Activated T-helper 1 cell treated with anti-CD3 and anti-CD28 coated beads, Interleukin-12 subunit alpha, Interleukin-12 subunit beta, Interleukin-2, Interleukin-4 antibody, amounts not matched to agents 30 ng/mL and 10 ng/mL and 1 ng/mL, durations not matched to agents 14 hours and 24 hours and 36 hours (primary cell): Measurements from ENCODE around the gene KNL1. TPM values are rescaled to one million over a fixed set of nuclear protein-coding genes. Genes with fewer than 3 reads are reported as not detected.

Source experiments
- DNase-seq: peaks from one replicate; pipeline ENCODE4 v3.0.0; 2021; ENCODE audit warnings: low spot score
- H3K27ac Mint-ChIP-seq: one replicate; pipeline ENCODE4 v1.8.0; 2021; ENCODE audit warnings: mild to moderate bottlenecking, mixed read lengths
- H3K27me3 Mint-ChIP-seq: one replicate; pipeline ENCODE4 v1.8.0; 2022; ENCODE audit warnings: mild to moderate bottlenecking, moderate library complexity, mixed read lengths; ENCODE audit not compliant: insufficient read depth
- H3K36me3 Mint-ChIP-seq: one replicate; pipeline ENCODE4 v1.8.0; 2021; ENCODE audit warnings: low read depth, mixed read lengths
- H3K4me1 Mint-ChIP-seq: one replicate; pipeline ENCODE4 v1.8.0; 2021; ENCODE audit warnings: low read depth, mixed read lengths
- H3K4me3 Mint-ChIP-seq: one replicate; pipeline ENCODE4 v1.8.0; 2021; ENCODE audit warnings: mild to moderate bottlenecking, moderate library complexity, mixed read lengths
- H3K9me3 Mint-ChIP-seq: one replicate; pipeline ENCODE4 v1.8.0; 2021; ENCODE audit warnings: mixed read lengths
- intact Hi-C: fragments of 100-400 bp; cut with micrococcal nuclease; formaldehyde crosslinking; loops from one replicate; pipeline ENCODE4 v1.15.1; 2024
- total RNA-seq: library from RNA; stranded (reverse); gene quantifications from 2 replicates; pipeline ENCODE4 v1.2.3, GENCODE V29; 2022

Gene KNL1
- total RNA-seq, 1 donor from 2014 or later: 21.6 TPM

DNA sequence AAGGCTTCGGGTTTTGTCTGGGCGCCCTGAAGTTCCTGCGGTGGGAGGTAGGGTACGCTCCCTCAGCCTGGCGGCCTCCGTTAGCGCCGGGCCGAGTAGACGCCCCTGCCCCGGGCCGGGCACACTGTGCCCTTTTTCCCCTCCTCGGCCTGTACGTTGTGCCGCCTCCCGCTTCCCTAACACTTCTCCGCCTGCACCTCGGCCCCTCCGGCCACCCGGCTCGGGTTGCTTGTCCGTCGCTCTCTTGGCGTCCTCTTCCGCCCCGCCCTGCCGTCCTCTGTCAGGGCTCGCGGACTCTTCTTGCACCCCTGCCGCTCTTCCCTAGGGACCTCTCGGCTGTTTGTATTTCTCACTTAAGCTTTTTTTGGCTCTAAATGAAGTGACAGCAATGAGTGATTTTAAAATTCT is 384 bp downstream of the KNL1 start:
- Mint-ChIP-seq H3K27me3 (peaks cover 2% of the 10 kb centered on the region), H3K4me1 (peaks cover 44% of the 10 kb centered on the region), H3K4me3 (peak overlapping the region; percentile 93), H3K9me3 (no peaks in the 10 kb centered on the region), H3K36me3 (no peaks in the 10 kb centered on the region), H3K27ac (peak overlapping the region; percentile 98)
- DNase-seq: no peak
- intact Hi-C loops: loop anchor here (1.0 to 5.0 kb wide), 8 partner anchors 25 to 738 kb away; partner anchors contain the start of genes BAHD1, CCDC32, DNAJC17 and NUSAP1

DNA sequence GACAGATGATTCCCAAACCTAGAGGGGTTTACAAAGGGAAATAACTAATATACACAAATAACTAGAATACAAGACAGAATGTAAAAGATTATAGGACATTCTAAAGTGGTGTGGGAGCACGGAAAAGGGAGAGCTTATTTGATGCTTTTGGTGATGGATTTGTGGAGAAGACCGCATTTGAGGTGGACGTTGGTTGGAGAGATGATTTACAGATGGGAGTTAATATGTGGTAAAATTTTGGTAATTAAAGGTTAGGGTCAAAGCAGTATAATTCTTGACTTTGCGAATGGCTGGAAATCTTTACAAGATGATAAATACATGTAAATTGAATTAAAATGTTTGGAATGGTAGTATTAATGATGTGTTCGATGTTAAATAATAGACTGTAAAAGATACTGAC is 1.2 kb downstream of the KNL1 start:
- Mint-ChIP-seq H3K27ac (peak overlapping the region; percentile 98), H3K9me3 (no peaks in the 10 kb centered on the region)

DNA sequence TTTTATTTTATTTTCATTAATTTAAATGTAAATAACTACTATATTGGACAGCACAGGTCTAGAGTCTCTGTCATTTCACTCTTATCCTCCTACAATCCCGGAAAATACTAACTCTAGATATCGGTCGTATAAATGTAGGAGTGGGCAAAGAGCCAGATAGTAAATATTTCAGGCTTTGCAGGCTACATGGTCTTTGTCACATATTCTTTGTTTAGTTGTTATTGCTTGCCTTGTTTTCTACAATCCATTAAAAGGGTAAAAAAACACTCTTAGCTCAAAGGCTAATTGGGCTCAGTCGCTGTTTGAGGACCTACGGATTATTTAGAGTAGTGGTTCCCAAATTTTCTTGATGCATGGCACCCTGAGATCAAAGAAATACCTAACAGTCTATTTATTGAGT is 1.7 kb downstream of the KNL1 start:
- Mint-ChIP-seq H3K4me3 (no peak overlapping the region), H3K9me3 (no peaks in the 10 kb centered on the region), H3K27me3 (peaks cover 2% of the 10 kb centered on the region), H3K4me1 (peaks cover 42% of the 10 kb centered on the region), H3K27ac (no peak overlapping the region), H3K36me3 (no peaks in the 10 kb centered on the region)
- no peak for DNase-seq
- intact Hi-C loops: loop anchor here (2.0 kb wide), 2 partner anchors 99 to 159 kb away; partner anchors contain the start of genes RAD51 and RMDN3

More for the DNA sequence above, 1.2 kb downstream of the KNL1 start:
- Mint-ChIP-seq H3K4me3 (peak overlapping the region; percentile 93), H3K27me3 (peaks cover 2% of the 10 kb centered on the region), H3K4me1 (peaks cover 40% of the 10 kb centered on the region), H3K36me3 (no peaks in the 10 kb centered on the region)
- intact Hi-C loops: loop anchor here (2.0 kb wide), 2 partner anchors 100 to 160 kb away; partner anchors contain the start of genes RAD51 and RMDN3
- DNase-seq: no peak

DNA sequence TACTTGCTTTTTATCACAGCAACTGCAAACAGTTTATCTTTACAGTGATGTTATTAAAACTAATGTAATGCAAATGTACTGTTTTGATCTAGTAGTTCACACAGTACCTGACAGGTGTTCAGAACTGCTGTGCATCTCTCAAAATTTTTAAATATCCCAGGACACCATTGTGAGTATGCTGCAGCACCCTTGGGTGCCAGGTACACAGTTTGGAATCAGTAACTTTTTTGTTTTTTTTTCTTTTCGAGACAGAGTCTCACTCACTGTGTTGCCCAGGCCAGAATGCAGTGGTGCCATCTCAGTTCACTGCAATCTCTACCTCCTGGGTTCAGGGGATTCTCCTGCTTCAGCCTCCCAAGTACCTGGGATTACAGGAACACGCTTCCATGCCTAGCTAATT is 3.0 kb downstream of the KNL1 start:
- Mint-ChIP-seq H3K27me3 (peaks cover 2% of the 10 kb centered on the region), H3K9me3 (no peaks in the 10 kb centered on the region), H3K27ac (no peak overlapping the region), H3K4me1 (peaks cover 42% of the 10 kb centered on the region), H3K36me3 (no peaks in the 10 kb centered on the region), H3K4me3 (no peak overlapping the region)
- intact Hi-C loops: no loop called here
- no peak for DNase-seq

DNA sequence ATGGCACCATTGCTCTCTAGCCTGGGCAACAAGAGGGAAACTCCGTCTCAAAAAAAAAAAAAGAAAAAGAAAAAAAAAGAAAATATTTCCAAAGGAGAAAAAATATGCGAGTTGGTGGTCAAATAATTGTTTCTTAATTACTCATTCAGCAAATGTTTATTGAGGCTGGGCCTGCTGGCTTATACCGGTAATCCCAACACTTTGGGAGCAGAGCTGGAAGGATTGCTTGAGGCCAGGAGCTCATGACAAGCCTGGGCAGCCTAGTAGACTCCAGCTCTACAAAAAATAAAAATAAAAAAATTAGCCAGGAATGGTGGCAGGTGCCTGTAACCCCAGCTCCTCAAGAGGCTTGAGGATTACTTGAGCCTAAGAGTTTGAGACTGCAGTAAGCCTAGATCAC is 4.1 kb downstream of the KNL1 start:
- H3K4me1 Mint-ChIP-seq: peaks cover 34% of the 10 kb centered on the region
- H3K36me3 Mint-ChIP-seq: peaks cover 1% of the 10 kb centered on the region
- DNase-seq: no peak

DNA sequence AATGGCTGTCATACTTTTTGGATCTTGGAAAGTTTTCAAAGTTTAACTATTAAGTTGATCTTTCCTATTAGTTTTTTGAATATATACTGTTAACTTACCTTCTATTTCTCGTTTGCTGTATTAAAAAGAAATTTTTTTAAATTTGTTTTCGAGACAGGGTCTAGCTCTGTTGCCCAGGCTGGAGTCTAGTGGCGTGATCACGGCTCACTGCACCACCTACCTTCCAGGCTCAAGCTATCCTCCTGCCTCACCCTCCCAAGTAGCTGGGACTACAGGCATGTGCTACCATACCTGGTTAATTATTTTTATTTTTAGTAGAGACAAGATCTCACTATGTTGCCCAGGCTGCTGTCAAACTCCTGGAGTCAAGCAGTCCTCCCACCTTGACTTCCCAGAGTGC is 4.6 kb downstream of the KNL1 start:
- Mint-ChIP-seq H3K9me3 (no peaks in the 10 kb centered on the region), H3K27me3 (peaks cover under 1% of the 10 kb centered on the region), H3K27ac (no peak overlapping the region), H3K36me3 (peaks cover 3% of the 10 kb centered on the region), H3K4me3 (no peak overlapping the region), H3K4me1 (peaks cover 29% of the 10 kb centered on the region)
- no peak for DNase-seq
- intact Hi-C loops: no loop called here

More for the DNA sequence above, 4.1 kb downstream of the KNL1 start:
- Mint-ChIP-seq H3K27me3 (peaks cover 2% of the 10 kb centered on the region), H3K4me3 (no peak overlapping the region), H3K9me3 (no peaks in the 10 kb centered on the region), H3K27ac (no peak overlapping the region)
- intact Hi-C loops: no loop called here

- H3K4me1 Mint-ChIP-seq: peaks cover 17% of the 10 kb centered on the region
- H3K36me3 Mint-ChIP-seq: peaks cover 5% of the 10 kb centered on the region
- no peaks in the 10 kb centered on the region for H3K9me3 Mint-ChIP-seq
- no peaks in the 10 kb centered on the region for H3K27me3 Mint-ChIP-seq
- intact Hi-C loops: no loop called here
- no peak overlapping the region for H3K4me3 Mint-ChIP-seq
- H3K27ac Mint-ChIP-seq: no peak overlapping the region
- DNase-seq: no peak
Observed at GRCh38 chr15:40600956-40601355, 6.9 kb downstream of the KNL1 start.

- intact Hi-C loops: no loop called here
- Mint-ChIP-seq H3K36me3 (peaks cover 13% of the 10 kb centered on the region), H3K9me3 (no peaks in the 10 kb centered on the region), H3K4me3 (no peak overlapping the region), H3K4me1 (peaks cover 9% of the 10 kb centered on the region), H3K27ac (no peak overlapping the region), H3K27me3 (no peaks in the 10 kb centered on the region)
- no peak for DNase-seq
Observed at GRCh38 chr15:40603935-40604334, 9.9 kb downstream of the KNL1 start.

GRCh38 chr15:40613080-40613479 is 19.0 kb downstream of the KNL1 start:
- no peaks in the 10 kb centered on the region for H3K4me1 Mint-ChIP-seq
- intact Hi-C loops: no loop called here
- no peaks in the 10 kb centered on the region for H3K9me3 Mint-ChIP-seq
- H3K27ac Mint-ChIP-seq: no peak overlapping the region
- peaks cover 19% of the 10 kb centered on the region for H3K36me3 Mint-ChIP-seq
- no peaks in the 10 kb centered on the region for H3K27me3 Mint-ChIP-seq
- DNase-seq: no peak
- H3K4me3 Mint-ChIP-seq: no peak overlapping the region

DNA sequence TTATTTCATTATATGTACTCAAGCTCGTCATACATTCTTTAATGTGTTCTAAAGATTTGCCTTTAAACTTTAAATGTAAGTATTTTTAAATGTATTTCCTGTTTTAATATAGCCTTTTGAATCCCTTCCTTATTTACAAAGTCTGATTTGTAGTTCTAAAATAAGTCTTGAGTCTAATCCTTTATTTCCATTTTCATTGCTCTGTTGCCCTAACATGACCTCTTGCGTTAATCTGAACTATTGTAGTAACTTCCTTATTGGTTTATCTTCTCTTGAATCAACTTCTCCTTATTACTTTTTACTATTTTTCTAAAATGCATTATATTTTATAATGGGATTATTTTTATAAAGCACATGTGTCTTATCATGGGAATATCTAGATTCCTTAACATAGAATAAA is 24.0 kb downstream of the KNL1 start:
- peaks cover 40% of the 10 kb centered on the region for H3K36me3 Mint-ChIP-seq

GRCh38 chr15:40618906-40619305 is 24.9 kb downstream of the KNL1 start:
- Mint-ChIP-seq H3K27me3 (no peaks in the 10 kb centered on the region), H3K9me3 (no peaks in the 10 kb centered on the region), H3K4me1 (no peaks in the 10 kb centered on the region), H3K36me3 (peaks cover 43% of the 10 kb centered on the region), H3K4me3 (no peak overlapping the region), H3K27ac (no peak overlapping the region)
- no peak for DNase-seq
- intact Hi-C loops: no loop called here

More for the DNA sequence above, 24.0 kb downstream of the KNL1 start:
- Mint-ChIP-seq H3K27ac (no peak overlapping the region), H3K27me3 (no peaks in the 10 kb centered on the region), H3K4me3 (no peak overlapping the region), H3K4me1 (no peaks in the 10 kb centered on the region), H3K9me3 (no peaks in the 10 kb centered on the region)
- intact Hi-C loops: no loop called here
- DNase-seq: no peak

DNA sequence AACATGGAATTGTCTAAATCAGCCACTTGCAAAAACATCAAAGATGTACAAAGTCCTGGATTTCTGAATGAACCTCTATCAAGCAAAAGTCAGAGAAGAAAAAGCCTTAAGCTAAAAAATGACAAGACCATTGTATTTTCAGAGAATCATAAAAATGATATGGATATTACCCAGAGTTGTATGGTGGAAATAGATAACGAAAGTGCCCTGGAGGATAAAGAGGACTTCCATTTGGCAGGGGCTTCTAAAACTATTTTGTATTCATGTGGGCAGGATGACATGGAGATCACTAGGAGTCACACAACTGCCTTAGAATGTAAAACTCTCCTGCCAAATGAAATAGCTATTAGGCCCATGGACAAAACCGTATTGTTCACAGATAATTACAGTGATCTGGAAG is 29.3 kb downstream of the KNL1 start:
- intact Hi-C loops: loop anchor here (5.0 kb wide), 1 partner anchor 1199 kb away; no protein-coding TSS in a partner anchor
- H3K4me1 Mint-ChIP-seq: no peaks in the 10 kb centered on the region
- no peak for DNase-seq
- no peak overlapping the region for H3K27ac Mint-ChIP-seq
- no peaks in the 10 kb centered on the region for H3K27me3 Mint-ChIP-seq
- peaks cover 36% of the 10 kb centered on the region for H3K36me3 Mint-ChIP-seq
- H3K4me3 Mint-ChIP-seq: no peak overlapping the region
- H3K9me3 Mint-ChIP-seq: no peaks in the 10 kb centered on the region

DNA sequence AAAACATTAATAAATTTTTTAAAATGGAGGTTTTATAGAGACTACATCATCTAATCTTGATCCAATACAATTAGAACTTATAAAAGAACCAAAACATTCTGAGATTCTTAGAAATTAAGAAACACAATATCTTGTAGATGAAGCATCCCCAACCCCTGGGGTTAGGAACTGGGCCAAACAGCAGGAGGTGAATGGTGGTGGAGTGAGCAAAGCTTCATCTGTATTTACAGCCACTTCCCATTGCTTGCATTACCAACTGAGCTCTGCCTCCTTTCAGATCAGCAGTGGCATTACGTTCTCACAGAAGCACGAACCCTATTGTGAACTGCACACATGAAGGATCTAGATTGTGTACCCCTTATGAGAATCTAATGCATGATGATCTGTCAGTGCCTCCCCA is 36.3 kb downstream of the KNL1 start:
- Mint-ChIP-seq H3K9me3 (no peaks in the 10 kb centered on the region), H3K27ac (no peak overlapping the region), H3K4me1 (no peaks in the 10 kb centered on the region), H3K36me3 (peaks cover 17% of the 10 kb centered on the region), H3K27me3 (no peaks in the 10 kb centered on the region), H3K4me3 (no peak overlapping the region)
- intact Hi-C loops: no loop called here
- DNase-seq: no peak

DNA sequence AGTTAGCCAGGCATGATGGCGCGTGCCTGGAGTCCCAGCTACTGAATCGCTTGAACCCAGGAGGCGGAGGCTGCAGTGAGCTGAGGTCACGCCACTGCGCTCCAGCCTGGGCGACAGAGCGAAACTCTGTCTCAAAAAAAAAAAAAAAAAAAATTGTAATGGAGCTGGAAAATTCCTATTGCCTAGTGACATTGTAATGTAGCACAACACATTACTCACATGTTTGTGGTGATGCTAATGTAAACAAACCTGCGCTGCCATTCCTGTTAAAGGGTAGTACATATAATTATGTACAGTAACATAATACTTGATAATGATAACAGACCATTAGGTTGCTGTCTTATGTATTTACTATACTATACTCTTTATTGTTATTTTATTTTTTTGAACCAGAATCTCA is 39.1 kb downstream of the KNL1 start:
- Mint-ChIP-seq H3K9me3 (no peaks in the 10 kb centered on the region), H3K4me3 (no peak overlapping the region), H3K36me3 (peaks cover 20% of the 10 kb centered on the region), H3K4me1 (no peaks in the 10 kb centered on the region), H3K27me3 (no peaks in the 10 kb centered on the region), H3K27ac (no peak overlapping the region)
- DNase-seq: no peak
- intact Hi-C loops: no loop called here
